SK-N-SH (cell line): Measurements from ENCODE around the gene GPR17. TPM values are rescaled to one million over a fixed set of nuclear protein-coding genes. Genes with fewer than 3 reads are reported as not detected.

ENCODE experiments used
- CTCF ChIA-PET: fragments of 300-600, 350-600 bp; formaldehyde crosslinking; extraction: SDS; loops from one replicate; lab custom pipeline; 2021; lab: Yijun Ruan, JAX
- POLR2A ChIA-PET: fragments of 350-600 bp; sonication (Branson Sonifier 250); formaldehyde crosslinking; extraction: SDS; loops from one replicate; lab custom pipeline; 2020; ENCODE audit warnings: antibody characterized with exemption, inconsistent platforms; lab: Yijun Ruan, JAX
- DNase-seq: peaks from one replicate; pipeline ENCODE4 v3.0.0; 2012
- H2AFZ ChIP-seq: fragments of 200-600 bp; sonication (generic); 2 replicates; pipeline ENCODE4 v1.8.1; 2016; ENCODE audit warnings: antibody characterized with exemption, mild to moderate bottlenecking, low read depth
- H3F3A ChIP-seq: fragments of 200-600 bp; sonication (generic); replicated peaks from 2 replicates; pipeline ENCODE3; 2016; ENCODE audit warnings: antibody characterized with exemption, mild to moderate bottlenecking; ENCODE audit not compliant: insufficient read depth
- H3K27ac ChIP-seq, 2 experiments: fragments of 200-500 bp in 1 of 2; fragments of 200-600 bp in 1 of 2; sonication (Bioruptor generic) in 1 of 2; sonication (generic), shearing (Covaris generic) in 1 of 2; 2 replicates each; pipeline versions ENCODE4 v1.5.1 to v1.6.1; 2014 to 2016; ENCODE audit warnings: low read depth in 2 of 2, inconsistent platforms in 1 of 2, low read length in 1 of 2, mild to moderate bottlenecking in 1 of 2, mixed read lengths in 1 of 2
- H3K27me3 ChIP-seq: fragments of 200-600 bp; sonication (generic), shearing (Covaris generic); 2 replicates; pipeline ENCODE4 v1.6.1; 2016; ENCODE audit warnings: mixed run types; ENCODE audit not compliant: insufficient read depth
- H3K36me3 ChIP-seq, 2 experiments: fragments of 200-500 bp in 1 of 2; fragments of 200-600 bp in 1 of 2; sonication (Bioruptor generic) in 1 of 2; sonication (generic) in 1 of 2; replicated peaks in 1 of 2; 2 replicates each; pipeline versions ENCODE3 to v1.5.1; 2014 to 2016; ENCODE audit warnings: low read length in 1 of 2, mild to moderate bottlenecking in 1 of 2; ENCODE audit not compliant: insufficient read depth in 2 of 2, control insufficient read depth in 1 of 2
- H3K4me1 ChIP-seq, 2 experiments: fragments of 200-500 bp in 1 of 2; fragments of 200-600 bp in 1 of 2; sonication (Bioruptor generic) in 1 of 2; sonication (generic), shearing (Covaris generic) in 1 of 2; 2 replicates each; pipeline versions ENCODE4 v1.5.1 to v1.6.1; 2014 to 2016; ENCODE audit warnings: low read depth in 1 of 2, low read length in 1 of 2, mixed run types in 1 of 2; ENCODE audit not compliant: insufficient read depth in 2 of 2, control insufficient read depth in 1 of 2
- H3K4me2 ChIP-seq: fragments of 200-600 bp; sonication (generic), shearing (Covaris generic); 2 replicates; pipeline ENCODE4 v1.6.1; 2017; ENCODE audit warnings: mixed run types
- H3K4me3 ChIP-seq, 2 experiments: fragments of 200-500 bp in 1 of 2; fragments of 200-600 bp in 1 of 2; sonication (Bioruptor generic) in 1 of 2; sonication (generic), shearing (Covaris generic) in 1 of 2; 2 replicates each; pipeline versions ENCODE4 v1.5.1 to v1.8.1; 2014 to 2016; ENCODE audit warnings: low read depth in 2 of 2, inconsistent platforms in 1 of 2, low read length in 1 of 2, mild to moderate bottlenecking in 1 of 2, mixed read lengths in 1 of 2, moderate library complexity in 1 of 2
- H3K79me2 ChIP-seq: fragments of 200-600 bp; sonication (generic); 2 replicates; pipeline ENCODE4 v1.8.1; 2017; ENCODE audit warnings: mild to moderate bottlenecking; ENCODE audit not compliant: insufficient read depth
- H3K9ac ChIP-seq: fragments of 200-600 bp; sonication (generic); 2 replicates; pipeline ENCODE4 v1.6.1; 2017; ENCODE audit warnings: mixed run types
- H3K9me2 ChIP-seq: fragments of 200-600 bp; sonication (generic); 2 replicates; pipeline ENCODE4 v1.6.1; 2017; ENCODE audit warnings: mixed run types
- H3K9me3 ChIP-seq: fragments of 200-600 bp; sonication (generic); 2 replicates; pipeline ENCODE4 v1.6.1; 2017; ENCODE audit warnings: mixed run types, mild to moderate bottlenecking, moderate library complexity
- H4K20me1 ChIP-seq: fragments of 200-600 bp; sonication (generic); 2 replicates; pipeline ENCODE4 v1.6.1; 2017; ENCODE audit warnings: mild to moderate bottlenecking, mixed run types; ENCODE audit not compliant: insufficient read depth
- CTCF ChIP-seq: fragments of 200-600 bp; sonication (generic); IDR thresholded peaks from 2 replicates; pipeline ENCODE4 v1.6.1; 2017; ENCODE audit warnings: antibody characterized with exemption, mild to moderate bottlenecking, moderate library complexity
- EP300 ChIP-seq, 2 experiments: IDR thresholded peaks; 2 replicates each; pipeline versions ENCODE4 v1.4.0 to v1.6.1; 2012; ENCODE audit warnings: borderline replicate concordance in 1 of 2, low read depth in 1 of 2, low read length in 1 of 2
- GABPA ChIP-seq: IDR thresholded peaks from 2 replicates; pipeline ENCODE4 v1.4.0; 2012; ENCODE audit warnings: low read depth, mild to moderate bottlenecking
- IRF3 ChIP-seq: fragments of 150-350 bp; IDR thresholded peaks from 2 replicates; pipeline ENCODE4 v1.6.1; 2016; ENCODE audit warnings: mild to moderate bottlenecking, low read depth, low read length
- JUND ChIP-seq: IDR thresholded peaks from 2 replicates; pipeline ENCODE4 v1.4.0; 2012
- MXI1 ChIP-seq: IDR thresholded peaks from 2 replicates; pipeline ENCODE4 v1.6.1; 2012; ENCODE audit warnings: mild to moderate bottlenecking, low read depth, low read length, improper control_type of control experiment
- NFIC ChIP-seq: IDR thresholded peaks from 2 replicates; pipeline ENCODE4 v1.4.0; 2012; ENCODE audit warnings: borderline replicate concordance
- PBX3 ChIP-seq: IDR thresholded peaks from 2 replicates; pipeline ENCODE4; 2012
- RAD21 ChIP-seq: IDR thresholded peaks from 2 replicates; pipeline ENCODE4 v1.6.1; 2012; ENCODE audit warnings: mild to moderate bottlenecking, low read length
- RFX5 ChIP-seq: IDR thresholded peaks from 2 replicates; pipeline ENCODE4 v1.6.1; 2012; ENCODE audit warnings: mild to moderate bottlenecking, improper control_type of control experiment, low read length
- SMC3 ChIP-seq: IDR thresholded peaks from 2 replicates; pipeline ENCODE4 v1.6.1; 2012; ENCODE audit warnings: low read depth, low read length, improper control_type of control experiment
- TAF1 ChIP-seq: IDR thresholded peaks from 2 replicates; pipeline ENCODE4 v1.6.1; 2012; ENCODE audit warnings: low read depth, mild to moderate bottlenecking, low read length, moderate library complexity, borderline replicate concordance
- TEAD4 ChIP-seq: IDR thresholded peaks from 2 replicates; pipeline ENCODE4 v1.4.0; 2012; ENCODE audit warnings: mild to moderate bottlenecking, borderline replicate concordance; ENCODE audit not compliant: insufficient read depth
- WGBS: methylation state at CpG from one replicate; pipeline ENCODE4 v1.1.6; 2017; ENCODE audit warnings: low lambda C conversion rate; 5-methylcytosine and 5-hydroxymethylcytosine counted together
- polyA plus RNA-seq, 3 experiments: library from polyadenylated mRNA; depleted of rRNA; stranded (reverse); fragments of >200 nt; gene quantifications; 2 replicates each; pipeline ENCODE4 v1.2.3, GENCODE V29; 2012
- TF ChIP-seq, protein P1 (sequence below): IDR thresholded peaks from 2 replicates; pipeline ENCODE4 v1.4.0; 2012; ENCODE audit warnings: low read depth, borderline replicate concordance

The GPR17 gene
- polyA plus RNA-seq, 1 of the 3 experiments (the other 2 are of a cell fraction), result 0.03 TPM

- TF ChIP-seq MXI1, result no peak
- no peak for TF ChIP-seq CTCF
- TF ChIP-seq, protein P1, sequence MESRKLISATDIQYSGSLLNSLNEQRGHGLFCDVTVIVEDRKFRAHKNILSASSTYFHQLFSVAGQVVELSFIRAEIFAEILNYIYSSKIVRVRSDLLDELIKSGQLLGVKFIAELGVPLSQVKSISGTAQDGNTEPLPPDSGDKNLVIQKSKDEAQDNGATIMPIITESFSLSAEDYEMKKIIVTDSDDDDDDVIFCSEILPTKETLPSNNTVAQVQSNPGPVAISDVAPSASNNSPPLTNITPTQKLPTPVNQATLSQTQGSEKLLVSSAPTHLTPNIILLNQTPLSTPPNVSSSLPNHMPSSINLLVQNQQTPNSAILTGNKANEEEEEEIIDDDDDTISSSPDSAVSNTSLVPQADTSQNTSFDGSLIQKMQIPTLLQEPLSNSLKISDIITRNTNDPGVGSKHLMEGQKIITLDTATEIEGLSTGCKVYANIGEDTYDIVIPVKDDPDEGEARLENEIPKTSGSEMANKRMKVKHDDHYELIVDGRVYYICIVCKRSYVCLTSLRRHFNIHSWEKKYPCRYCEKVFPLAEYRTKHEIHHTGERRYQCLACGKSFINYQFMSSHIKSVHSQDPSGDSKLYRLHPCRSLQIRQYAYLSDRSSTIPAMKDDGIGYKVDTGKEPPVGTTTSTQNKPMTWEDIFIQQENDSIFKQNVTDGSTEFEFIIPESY, result no peak
- TF ChIP-seq, all 33 proteins: peak for 0
- H3K9ac ChIP-seq, result no peak overlapping the region
- no peaks in the 10 kb centered on the region for H3F3A ChIP-seq
- DNase-seq, result no peak
- H3K4me3 ChIP-seq, result no peak overlapping the region
- peaks cover 0 to 48% of the 10 kb centered on the region in 2 experiments; a peak in 1 of 4 replicates for H3K4me1 ChIP-seq
- H3K27me3 ChIP-seq, result no peaks in the 10 kb centered on the region
- no peaks in the 10 kb centered on the region for H3K36me3 ChIP-seq
- H3K9me2 ChIP-seq, result no peaks in the 10 kb centered on the region
- H2AFZ ChIP-seq, result no peak overlapping the region
- CTCF ChIA-PET, result interaction anchor here (1.0 to 2.9 kb wide), 2 partner anchors 28 to 57 kb away, joined by 3 to 37 read pairs; partner anchors contain the start of gene LIMS2
- WGBS, result 90% methylated on average over 14 of the region's 16 CpGs
- POLR2A ChIA-PET, result no interaction called here
- no peaks in the 10 kb centered on the region for H3K9me3 ChIP-seq
- no peaks in the 10 kb centered on the region for H3K79me2 ChIP-seq
- no peaks in the 10 kb centered on the region for H4K20me1 ChIP-seq
- no peak overlapping the region for H3K27ac ChIP-seq
- H3K4me2 ChIP-seq, result no peak overlapping the region
These were observed 1.6 kb downstream of the GPR17 start for GRCh38 chr2:127647242-127648190.

GRCh38 chr2:127648321-127648720 lies 2.4 kb downstream of the GPR17 start:
- no peaks in the 10 kb centered on the region for H4K20me1 ChIP-seq
- peaks cover 0 to 48% of the 10 kb centered on the region in 2 experiments; a peak in 1 of 4 replicates for H3K4me1 ChIP-seq
- ChIA-PET CTCF (interaction anchor here (2.9 to 3.2 kb wide), 3 partner anchors 8 to 57 kb away, joined by 14 to 37 read pairs (median 21); no protein-coding TSS in a partner anchor), POLR2A (no interaction called here)
- H3K27me3 ChIP-seq, result no peaks in the 10 kb centered on the region
- H3K9ac ChIP-seq, result no peak overlapping the region
- no peak overlapping the region for H2AFZ ChIP-seq
- no peaks in the 10 kb centered on the region for H3F3A ChIP-seq
- no peaks in the 10 kb centered on the region for H3K79me2 ChIP-seq
- H3K9me3 ChIP-seq, result no peaks in the 10 kb centered on the region
- no peak overlapping the region for H3K27ac ChIP-seq
- H3K9me2 ChIP-seq, result no peaks in the 10 kb centered on the region
- H3K4me2 ChIP-seq, result no peak overlapping the region
- 95% methylated on average over 4 of the region's 6 CpGs for WGBS
- H3K4me3 ChIP-seq, result no peak overlapping the region
- TF ChIP-seq JUND (no peak), TAF1 (no peak), GABPA (no peak), RAD21 (no peak), SMC3 (no peak), PBX3 (no peak), IRF3 (no peak), EP300 (IDR thresholded peaks at IDR 0.05; ENCODE audit: borderline replicate concordance in 1 of 2, low read depth in 1 of 2, low read length in 1 of 2) (no peak), NFIC (no peak), TEAD4 (no peak), RFX5 (no peak)
- TF ChIP-seq, protein P1, result no peak
- no peaks in the 10 kb centered on the region for H3K36me3 ChIP-seq
- DNase-seq, result no peak
